ENCODE measurements around the gene GPRC6A. TPM values are rescaled to one million over a fixed set of nuclear protein-coding genes. Genes with fewer than 3 reads are reported as not detected.

GPRC6A gene, protein sequence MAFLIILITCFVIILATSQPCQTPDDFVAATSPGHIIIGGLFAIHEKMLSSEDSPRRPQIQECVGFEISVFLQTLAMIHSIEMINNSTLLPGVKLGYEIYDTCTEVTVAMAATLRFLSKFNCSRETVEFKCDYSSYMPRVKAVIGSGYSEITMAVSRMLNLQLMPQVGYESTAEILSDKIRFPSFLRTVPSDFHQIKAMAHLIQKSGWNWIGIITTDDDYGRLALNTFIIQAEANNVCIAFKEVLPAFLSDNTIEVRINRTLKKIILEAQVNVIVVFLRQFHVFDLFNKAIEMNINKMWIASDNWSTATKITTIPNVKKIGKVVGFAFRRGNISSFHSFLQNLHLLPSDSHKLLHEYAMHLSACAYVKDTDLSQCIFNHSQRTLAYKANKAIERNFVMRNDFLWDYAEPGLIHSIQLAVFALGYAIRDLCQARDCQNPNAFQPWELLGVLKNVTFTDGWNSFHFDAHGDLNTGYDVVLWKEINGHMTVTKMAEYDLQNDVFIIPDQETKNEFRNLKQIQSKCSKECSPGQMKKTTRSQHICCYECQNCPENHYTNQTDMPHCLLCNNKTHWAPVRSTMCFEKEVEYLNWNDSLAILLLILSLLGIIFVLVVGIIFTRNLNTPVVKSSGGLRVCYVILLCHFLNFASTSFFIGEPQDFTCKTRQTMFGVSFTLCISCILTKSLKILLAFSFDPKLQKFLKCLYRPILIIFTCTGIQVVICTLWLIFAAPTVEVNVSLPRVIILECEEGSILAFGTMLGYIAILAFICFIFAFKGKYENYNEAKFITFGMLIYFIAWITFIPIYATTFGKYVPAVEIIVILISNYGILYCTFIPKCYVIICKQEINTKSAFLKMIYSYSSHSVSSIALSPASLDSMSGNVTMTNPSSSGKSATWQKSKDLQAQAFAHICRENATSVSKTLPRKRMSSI
- total RNA-seq: not detected

DNA sequence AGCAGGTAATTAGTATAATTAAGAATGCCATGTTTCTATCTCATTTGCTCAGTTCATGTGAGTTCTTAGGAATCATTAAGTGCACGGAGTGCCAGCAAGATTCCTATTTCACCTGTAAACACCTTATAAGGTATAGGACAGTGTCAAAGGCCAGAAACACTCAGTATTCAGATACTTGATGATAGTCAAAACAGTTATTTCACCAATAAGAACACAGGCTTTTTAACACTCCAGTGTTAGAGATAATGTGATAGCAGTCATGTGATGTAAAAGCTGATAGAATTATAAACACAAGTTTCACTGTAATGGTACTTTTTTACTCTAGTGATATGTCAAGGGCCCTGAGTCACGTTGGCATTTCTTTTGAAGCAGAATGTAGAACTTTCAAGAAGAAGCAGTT is at the start of gene GPRC6A:
Gene GPRC6A, minus strand, starts transcription at position 101 of the 400 bp plus-strand sequence. Its CDS starts 70 bp downstream, at position 31.
- TF ChIP-seq, protein P1, sequence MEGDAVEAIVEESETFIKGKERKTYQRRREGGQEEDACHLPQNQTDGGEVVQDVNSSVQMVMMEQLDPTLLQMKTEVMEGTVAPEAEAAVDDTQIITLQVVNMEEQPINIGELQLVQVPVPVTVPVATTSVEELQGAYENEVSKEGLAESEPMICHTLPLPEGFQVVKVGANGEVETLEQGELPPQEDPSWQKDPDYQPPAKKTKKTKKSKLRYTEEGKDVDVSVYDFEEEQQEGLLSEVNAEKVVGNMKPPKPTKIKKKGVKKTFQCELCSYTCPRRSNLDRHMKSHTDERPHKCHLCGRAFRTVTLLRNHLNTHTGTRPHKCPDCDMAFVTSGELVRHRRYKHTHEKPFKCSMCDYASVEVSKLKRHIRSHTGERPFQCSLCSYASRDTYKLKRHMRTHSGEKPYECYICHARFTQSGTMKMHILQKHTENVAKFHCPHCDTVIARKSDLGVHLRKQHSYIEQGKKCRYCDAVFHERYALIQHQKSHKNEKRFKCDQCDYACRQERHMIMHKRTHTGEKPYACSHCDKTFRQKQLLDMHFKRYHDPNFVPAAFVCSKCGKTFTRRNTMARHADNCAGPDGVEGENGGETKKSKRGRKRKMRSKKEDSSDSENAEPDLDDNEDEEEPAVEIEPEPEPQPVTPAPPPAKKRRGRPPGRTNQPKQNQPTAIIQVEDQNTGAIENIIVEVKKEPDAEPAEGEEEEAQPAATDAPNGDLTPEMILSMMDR (IDR thresholded peaks at IDR 0.05; ENCODE audit: low read depth): no peak

- TF ChIP-seq, protein P1 (IDR thresholded peaks at IDR 0.05; ENCODE audit: low read depth): no peak
These were observed 48.9 kb upstream of the GPRC6A start for GRCh38 chr6:116877743-116878142.

DNA sequence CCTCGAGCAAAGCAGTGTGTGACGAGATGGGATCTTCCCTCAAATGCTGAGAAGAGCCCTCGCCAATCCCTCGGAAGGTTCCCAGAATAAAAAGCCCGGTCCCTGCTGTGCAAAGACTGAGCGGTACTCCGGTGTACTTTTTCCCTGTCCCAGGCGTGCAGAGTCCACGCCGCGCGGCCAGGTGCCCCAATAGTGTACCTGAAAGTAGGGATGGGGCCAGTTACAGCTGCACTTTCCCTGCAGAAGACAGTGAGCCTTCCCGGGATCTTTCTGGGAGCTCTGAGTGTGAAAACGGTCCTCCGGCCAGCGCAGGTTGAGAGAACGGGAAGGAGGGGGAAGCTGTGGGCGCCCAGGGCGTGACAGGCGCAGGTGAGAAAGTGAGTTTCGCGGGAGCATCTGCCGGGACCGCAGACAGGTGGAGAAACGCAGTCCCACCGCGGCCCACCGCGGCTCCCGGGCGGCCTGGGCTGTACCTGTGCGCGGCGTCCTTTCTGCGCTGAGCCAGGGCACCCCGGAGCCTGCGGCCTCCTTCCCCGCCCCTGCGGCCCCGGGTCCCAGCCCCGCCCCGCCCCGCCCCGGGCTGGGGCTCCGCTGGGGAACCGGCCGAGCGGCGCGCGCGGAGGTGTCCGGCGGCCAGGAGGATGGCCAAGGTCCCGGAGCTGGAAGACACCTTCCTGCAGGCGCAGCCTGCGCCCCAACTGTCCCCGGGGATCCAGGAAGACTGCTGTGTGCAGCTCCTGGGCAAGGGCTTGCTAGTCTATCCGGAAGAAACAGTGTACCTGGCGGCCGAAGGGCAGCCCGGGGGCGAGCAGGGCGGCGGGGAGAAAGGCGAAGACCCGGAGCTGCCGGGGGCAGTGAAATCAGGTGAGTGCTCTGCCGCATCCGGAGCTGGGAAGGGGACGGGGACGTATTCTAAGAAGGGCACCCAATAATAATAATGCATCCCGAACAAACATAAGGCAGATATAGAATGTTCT is 48.0 kb upstream of the GPRC6A start, which contains the start of gene RFX6:
Gene RFX6, plus strand, starts transcription at position 608 of the 977 bp plus-strand sequence. Its CDS starts 34 bp downstream, at position 642.
- TF ChIP-seq, protein P1 (IDR thresholded peaks at IDR 0.05; ENCODE audit: low read depth): no peak

- TF ChIP-seq, protein P1 (IDR thresholded peaks at IDR 0.05; ENCODE audit: low read depth): no peak
These were observed 47.2 kb upstream of the GPRC6A start for GRCh38 chr6:116876107-116876506.

DNA sequence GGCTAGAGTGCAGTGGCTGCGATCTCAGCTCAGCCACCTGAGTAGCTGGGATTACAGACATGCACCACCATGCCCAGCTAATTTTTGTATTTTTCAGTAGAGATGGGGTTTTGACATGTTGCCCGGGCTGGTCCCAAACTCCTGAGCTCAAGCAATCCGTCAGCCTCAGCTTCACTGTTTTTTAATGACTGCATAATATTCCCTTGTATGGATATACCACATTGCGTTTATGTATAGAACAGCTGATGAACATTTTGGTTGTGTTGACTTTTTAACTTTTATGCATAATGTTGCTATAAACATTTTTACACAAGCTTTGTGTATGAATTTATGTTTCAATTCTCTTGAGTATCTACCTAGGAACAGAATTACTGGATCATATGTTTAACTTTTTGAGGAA is 43.9 kb upstream of the GPRC6A start:
- TF ChIP-seq, protein P1 (IDR thresholded peaks at IDR 0.05; ENCODE audit: low read depth): no peak

DNA sequence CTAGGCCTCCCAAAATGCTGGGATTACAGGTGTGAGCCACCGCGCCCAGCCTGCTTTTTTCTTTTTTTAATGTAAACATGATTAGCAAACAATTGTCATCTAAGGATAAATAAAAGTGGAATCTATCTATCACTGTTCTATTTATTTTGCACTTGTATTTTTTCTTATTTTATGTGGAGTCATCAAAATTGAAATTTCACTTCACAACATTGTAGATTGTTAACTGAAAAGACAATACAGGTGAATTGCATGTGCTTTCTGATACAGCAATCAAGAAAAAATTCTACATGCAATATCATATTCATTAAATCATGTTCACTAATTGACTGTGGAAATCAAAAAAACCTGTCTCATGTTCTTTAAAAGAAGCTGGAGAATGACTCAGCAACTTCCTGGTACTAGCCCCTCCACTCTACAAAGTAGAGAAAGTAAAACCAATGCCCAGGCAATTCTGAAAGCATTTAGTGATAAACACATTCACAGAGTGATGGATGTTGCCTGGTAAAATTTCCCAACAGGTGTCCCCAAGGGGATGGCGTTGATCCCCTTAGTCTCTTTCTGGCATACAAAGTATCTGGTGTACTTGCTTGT is 37.5 kb upstream of the GPRC6A start:
- TF ChIP-seq, protein P1 (IDR thresholded peaks at IDR 0.05; ENCODE audit: low read depth): no peak
